NCI-H1105 (cell line): ENCODE data around the gene IL34.

Source experiments
- DNase-seq: peaks from one replicate; lab custom pipeline; 2025; lab: John Stamatoyannopoulos, UW

IL34 gene

DNA sequence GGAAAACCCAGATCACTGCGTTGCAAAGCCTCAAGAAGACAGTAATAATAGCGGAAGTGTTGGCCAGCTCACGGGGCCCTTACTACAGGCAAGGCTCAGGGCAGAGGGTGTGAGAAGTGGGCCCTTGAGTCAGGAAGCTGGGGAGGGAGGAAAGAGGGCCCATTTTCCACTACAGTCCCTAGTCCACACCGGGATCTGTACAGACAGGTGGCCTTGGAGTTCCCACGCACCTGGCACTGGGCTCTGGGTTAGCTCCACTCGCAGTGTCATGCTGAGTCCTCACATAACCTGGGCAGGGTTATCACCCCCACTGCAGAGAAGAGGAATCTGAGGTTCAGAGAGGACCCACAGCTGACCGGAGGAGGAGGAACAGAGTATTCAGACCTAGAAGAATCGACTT, 56.3 kb downstream of the IL34 start:
- no peak for DNase-seq

DNA sequence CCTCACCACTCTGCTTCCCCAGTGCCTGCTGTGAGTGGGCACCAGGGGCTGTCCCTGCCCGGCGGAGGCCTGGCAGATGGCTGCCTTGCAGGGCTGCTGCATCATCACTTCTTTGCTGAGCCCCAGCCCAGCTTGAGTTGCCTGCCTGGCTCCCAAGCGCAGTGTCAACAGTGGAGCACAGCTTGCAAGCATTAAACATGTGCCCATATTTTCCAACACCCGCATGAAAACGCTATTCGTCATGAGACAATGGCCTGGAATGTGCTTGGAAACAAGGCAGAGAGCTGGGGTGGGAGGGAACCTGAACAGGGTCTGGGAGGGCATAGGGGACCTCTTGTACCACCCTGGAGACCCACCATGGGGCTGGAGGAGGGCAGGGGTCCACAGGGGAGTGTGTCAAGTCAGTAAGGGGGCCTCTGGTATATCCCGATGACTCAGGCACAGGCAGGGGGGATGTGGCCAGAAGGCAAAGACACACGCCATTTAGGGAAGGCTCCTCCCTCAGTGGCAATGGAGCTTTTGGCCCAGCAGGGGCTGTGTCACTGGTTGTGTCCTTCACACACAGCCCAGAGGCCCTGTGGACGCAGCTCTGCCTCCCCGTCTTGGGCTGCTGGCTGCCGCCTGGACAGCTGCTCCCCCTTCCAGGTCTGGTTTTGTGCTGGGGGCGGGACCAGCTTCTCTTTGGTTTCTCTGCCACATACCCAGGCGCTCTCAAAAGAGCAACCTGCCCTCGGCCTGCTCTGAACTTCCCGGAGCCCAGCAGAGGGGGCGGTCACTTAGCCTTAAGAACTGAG, 56.9 kb downstream of the IL34 start:
- DNase-seq: no peak

DNA sequence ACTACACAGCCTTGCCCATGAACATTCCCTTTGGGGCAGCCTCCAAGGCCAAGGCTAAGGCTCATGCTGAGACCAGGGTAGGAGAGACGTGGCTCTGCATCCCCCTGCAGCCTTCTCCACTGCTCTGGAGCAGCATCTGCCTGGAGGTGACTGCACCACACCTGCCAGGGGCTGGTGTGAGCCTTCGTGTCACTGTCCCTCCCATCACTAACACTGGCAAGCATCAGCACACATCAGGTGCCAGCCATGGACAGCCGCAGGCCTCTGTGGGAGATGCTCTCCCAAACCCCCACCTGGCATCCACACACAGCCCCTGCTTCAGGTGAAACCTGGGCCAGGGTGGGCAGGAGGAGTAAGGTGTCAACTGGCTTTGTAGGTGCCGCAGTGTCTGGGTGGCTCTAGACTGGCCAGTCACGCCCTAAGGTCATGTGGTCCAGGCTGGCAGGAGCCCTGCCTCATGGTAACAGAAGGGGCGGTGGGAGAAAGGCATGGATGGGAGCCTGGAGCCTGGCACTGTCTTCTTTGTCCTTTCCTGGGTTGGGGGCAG, 57.5 kb downstream of the IL34 start:
- no peak for DNase-seq

DNA sequence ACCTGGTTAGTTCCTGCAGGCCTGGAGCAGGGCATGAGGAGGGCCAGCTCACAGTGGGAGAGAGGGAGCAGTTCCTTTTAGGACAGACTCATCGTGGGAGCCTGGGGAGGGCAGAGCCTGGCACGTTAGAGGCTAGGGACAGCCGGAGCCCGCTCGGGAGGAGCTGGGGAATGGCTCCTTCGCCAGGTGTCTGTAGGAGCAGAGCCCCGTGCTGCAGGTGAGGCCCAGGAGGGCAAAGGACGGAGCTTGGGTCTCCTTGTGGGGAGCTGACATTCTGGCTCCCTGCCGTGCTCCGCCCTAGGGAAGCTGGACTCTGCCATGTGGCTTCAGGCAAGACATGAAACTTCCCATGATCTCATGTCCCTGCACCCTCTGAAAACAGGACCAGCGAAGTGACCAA, 58.2 kb downstream of the IL34 start:
- DNase-seq: no peak

DNA sequence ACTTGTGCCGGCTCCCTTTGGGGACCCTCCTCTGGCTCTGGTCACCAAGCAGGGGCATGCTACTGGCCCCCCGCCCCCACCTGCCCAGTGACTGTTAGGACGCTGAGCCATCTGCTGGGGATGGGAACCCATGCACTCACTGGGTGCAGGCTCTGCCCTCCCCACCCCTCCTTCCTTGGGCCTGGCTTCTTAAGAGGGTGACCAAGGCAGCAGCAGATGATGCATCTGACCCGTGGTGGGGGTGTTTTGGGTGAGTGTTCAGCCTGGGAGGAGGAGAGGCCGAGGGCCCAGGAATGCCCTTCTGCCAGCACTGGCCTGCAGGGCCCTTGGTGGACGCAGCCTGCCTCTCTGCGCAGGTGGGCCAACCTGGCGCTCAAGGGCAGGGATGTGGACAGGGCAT, 58.7 kb downstream of the IL34 start:
- no peak for DNase-seq

DNA sequence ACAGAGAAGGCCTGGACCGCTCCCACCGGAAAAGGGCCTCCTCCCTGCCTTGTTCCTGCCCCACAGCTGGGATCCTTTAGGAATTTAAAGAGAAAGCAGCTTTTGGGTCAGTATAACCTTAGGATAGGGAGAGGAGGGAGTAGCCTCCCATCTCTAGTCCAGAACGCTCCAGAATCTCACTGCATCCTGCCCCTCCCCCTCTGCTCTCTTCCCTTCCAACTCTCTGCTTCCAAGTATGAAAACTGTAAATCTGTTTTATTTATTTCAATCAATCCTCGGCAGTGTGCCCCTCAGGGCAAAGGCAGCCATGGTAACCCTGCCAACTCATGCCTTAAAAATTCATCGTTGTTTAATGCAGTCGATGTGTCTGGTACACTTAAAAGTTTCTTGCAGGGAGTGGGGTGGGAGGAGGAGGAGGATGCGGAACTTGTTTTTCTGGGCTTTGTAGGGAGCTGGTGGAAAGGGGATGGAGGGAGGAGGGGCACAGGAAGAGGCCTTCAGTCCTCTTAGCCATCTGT, 60.6 kb downstream of the IL34 start:
- no peak for DNase-seq

DNA sequence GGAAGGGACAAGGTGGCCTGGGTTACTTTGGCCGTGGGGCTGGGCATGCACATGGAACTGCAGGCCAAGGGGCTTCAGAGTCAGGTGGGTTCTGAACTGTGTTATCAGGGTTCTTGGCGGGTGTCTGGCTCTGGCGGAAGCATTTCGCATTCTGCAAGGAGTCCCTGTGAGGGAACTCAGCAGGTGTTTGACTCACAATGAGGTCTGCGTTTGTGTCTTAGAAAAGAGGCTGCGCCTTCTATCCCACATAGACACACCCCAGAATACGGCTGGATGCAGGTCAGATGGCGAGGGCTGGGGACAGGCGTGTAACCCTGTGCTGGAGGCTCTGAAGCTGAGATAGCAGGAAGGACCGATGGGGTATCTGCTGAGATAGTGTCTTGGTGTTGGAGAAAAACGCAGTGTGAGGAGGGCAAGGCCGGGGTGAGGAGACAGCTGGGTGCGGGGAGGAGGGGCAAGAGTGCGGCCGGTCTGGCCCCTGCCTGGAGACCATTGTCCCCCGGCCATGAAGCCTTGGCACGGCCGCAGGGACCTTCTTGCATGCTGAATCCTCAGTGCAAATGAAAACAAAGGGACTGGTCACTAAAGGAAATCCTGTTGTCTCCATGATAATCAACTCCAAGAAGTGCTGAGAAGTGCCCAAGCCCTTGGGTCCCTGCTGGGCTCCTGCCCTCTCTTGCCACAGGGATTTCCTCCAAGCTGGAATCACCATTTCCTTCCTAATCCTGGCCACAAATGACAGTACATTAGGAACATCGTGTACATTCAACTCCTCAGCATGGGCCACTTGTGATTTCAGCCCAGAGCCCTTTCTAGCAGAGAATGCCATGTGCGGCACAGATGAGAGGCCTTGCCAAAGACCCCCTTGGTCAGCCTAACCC, 62.2 kb downstream of the IL34 start:
- DNase-seq: no peak

DNA sequence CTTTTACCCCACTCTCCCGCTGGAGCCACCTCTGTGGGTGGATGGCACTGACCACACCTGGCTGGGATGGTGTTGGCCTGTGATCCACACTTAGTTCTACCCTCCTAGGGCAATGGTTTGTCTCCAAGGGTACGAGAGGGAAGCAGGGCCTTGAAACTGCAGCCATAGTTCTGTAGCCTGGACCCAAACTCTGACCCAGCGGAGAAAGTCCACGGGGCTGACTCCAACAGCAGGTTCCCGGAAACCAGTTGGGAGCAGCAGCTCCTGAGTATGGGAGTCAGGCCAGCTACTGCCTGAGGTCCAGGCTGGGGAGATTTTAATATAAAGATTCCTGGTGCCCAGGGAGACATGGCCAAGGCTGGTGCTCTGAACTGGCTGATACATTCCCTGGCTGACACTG, 63.1 kb downstream of the IL34 start:
- DNase-seq: no peak

DNA sequence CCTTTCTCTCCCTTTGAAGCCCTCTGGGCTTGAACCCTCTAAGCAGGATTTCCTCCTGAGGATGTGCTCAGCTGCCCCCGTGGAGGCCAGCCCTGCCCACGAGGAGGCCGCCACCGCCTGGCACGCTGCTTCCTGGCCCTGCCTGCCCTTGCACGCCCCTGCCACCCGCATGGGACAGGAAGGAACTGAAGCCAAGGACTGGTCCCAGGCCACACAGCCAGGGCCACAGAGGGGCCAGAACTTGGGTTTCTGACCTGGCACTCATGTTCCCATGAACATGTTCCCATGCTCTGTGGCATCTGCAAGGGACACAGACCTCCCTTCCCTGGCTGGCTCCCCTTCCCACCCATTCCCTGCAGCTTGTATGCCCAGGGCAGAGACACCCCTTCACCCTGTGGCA, 63.6 kb downstream of the IL34 start:
- DNase-seq: no peak
